Thyroid gland (tissue), 4 donors: Measurements from ENCODE around the gene TXLNA. TPM values are rescaled to one million over a fixed set of nuclear protein-coding genes. Genes with fewer than 3 reads are reported as not detected.
A peak's percentile ranks its signal among the peaks of the same experiment; 100 is the strongest.

Experiments
- DNase-seq, 2 donors: peaks; one replicate each; pipeline ENCODE4 v3.0.0-alpha.2; 2019
- H3K27ac ChIP-seq, 3 donors: fragments of 200-600 bp; sonication (generic); 1 replicate in 2 of 3; 2 replicates in 1 of 3; pipeline ENCODE4 v1.5.1; 2016 to 2019; ENCODE audit warnings: mild to moderate bottlenecking in 1 of 3, moderate library complexity in 1 of 3
- H3K27me3 ChIP-seq: fragments of 200-600 bp; sonication (generic); one replicate; pipeline ENCODE4 v1.5.1; 2019
- H3K36me3 ChIP-seq, 2 donors: fragments of 200-600 bp; sonication (generic); one replicate each; pipeline ENCODE4 v1.5.1; 2016 to 2019
- H3K4me1 ChIP-seq, 2 donors: fragments of 200-600 bp; sonication (generic); one replicate each; pipeline ENCODE4 v1.5.1; 2017 to 2019
- H3K4me3 ChIP-seq, 3 donors: fragments of 200-600 bp; sonication (generic); replicated peaks in 1 of 3; 1 replicate in 2 of 3; 2 replicates in 1 of 3; pipeline ENCODE4 v1.5.1; 2016; ENCODE audit warnings: mild to moderate bottlenecking in 1 of 3
- H3K9me3 ChIP-seq: fragments of 200-600 bp; sonication (generic); one replicate; pipeline ENCODE4 v1.5.1; 2017
- POLR2A ChIP-seq, 2 donors: fragments of 450-650 bp; IDR thresholded peaks; one replicate each; pipeline ENCODE4 v1.6.1; 2017; ENCODE audit warnings: antibody characterized with exemption in 2 of 2, mild to moderate bottlenecking in 2 of 2, moderate library complexity in 1 of 2
- WGBS, 2 donors: methylation state at CpG; one replicate each; pipeline ENCODE4 v1.1.5; 2017; 5-methylcytosine and 5-hydroxymethylcytosine counted together
- intact Hi-C: fragments of 100-400 bp; cut with DNase I; formaldehyde crosslinking; loops from one replicate; pipeline ENCODE4 v1.15.1; 2023
- total RNA-seq, 4 donors: library from RNA; depleted of rRNA; stranded (reverse); fragments of >200 nt; gene quantifications; one replicate each; pipeline ENCODE4 v1.2.3, GENCODE V29; 2016
- TF ChIP-seq, protein P1 (sequence below), 6 experiments: fragments of 200-600 bp in 3 of 6; fragments of 450-650 bp in 3 of 6; sonication (generic) in 3 of 6; IDR thresholded peaks; one replicate each; pipeline ENCODE4 v1.5.1; 2016 to 2019; ENCODE audit warnings: antibody characterized with exemption in 6 of 6, mild to moderate bottlenecking in 2 of 6, inconsistent platforms in 1 of 6, moderate library complexity in 1 of 6

Gene TXLNA
- total RNA-seq, 4 donors from 2014 or later, result 47.7 to 69.4 (median 60.6) TPM

DNA sequence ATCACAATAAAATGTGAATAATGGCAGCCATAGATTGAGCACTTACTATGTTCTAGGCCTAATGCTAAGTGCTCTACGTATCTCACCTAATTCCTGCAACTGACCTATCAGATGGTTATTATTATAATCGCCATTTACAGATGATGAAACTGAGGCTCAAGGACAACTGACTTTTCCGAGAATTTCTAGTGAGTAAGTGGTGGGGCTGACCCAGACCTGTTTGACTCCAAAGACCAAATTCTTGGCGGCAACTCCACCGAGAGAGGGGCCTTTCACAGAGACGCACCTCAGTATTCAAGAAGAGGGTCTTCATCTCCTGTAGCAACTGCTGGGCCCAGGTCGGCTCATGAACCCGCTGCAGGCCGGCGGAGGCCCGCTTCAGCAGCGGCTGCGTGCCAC lies 42.1 kb downstream of the TXLNA start:
- H3K4me1 ChIP-seq, result peaks cover 27 to 36% of the 10 kb centered on the region in 2 donors
- H3K27ac ChIP-seq, result peak overlapping the region; percentile 57 to 89 (median 84)
- H3K36me3 ChIP-seq, result peaks cover 28 to 31% of the 10 kb centered on the region in 2 donors
- WGBS, 2 donors, result 5 to 22% methylated on average over 5 to 13 of the region's 13 CpGs
- intact Hi-C loops, result loop anchor here (10.0 kb wide), 1 partner anchor 173 kb away; the partner anchor contains the start of gene BSDC1
- DNase-seq, result no peak
- H3K4me3 ChIP-seq, result peak overlapping the region; percentile 61 to 99 (median 90)
- H3K9me3 ChIP-seq, result no peaks in the 10 kb centered on the region
- TF ChIP-seq POLR2A (IDR thresholded peaks at IDR 0.05), result no peak
- TF ChIP-seq, protein P1, sequence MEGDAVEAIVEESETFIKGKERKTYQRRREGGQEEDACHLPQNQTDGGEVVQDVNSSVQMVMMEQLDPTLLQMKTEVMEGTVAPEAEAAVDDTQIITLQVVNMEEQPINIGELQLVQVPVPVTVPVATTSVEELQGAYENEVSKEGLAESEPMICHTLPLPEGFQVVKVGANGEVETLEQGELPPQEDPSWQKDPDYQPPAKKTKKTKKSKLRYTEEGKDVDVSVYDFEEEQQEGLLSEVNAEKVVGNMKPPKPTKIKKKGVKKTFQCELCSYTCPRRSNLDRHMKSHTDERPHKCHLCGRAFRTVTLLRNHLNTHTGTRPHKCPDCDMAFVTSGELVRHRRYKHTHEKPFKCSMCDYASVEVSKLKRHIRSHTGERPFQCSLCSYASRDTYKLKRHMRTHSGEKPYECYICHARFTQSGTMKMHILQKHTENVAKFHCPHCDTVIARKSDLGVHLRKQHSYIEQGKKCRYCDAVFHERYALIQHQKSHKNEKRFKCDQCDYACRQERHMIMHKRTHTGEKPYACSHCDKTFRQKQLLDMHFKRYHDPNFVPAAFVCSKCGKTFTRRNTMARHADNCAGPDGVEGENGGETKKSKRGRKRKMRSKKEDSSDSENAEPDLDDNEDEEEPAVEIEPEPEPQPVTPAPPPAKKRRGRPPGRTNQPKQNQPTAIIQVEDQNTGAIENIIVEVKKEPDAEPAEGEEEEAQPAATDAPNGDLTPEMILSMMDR (IDR thresholded peaks at IDR 0.05), result no peak
- H3K27me3 ChIP-seq, result no peaks in the 10 kb centered on the region

DNA sequence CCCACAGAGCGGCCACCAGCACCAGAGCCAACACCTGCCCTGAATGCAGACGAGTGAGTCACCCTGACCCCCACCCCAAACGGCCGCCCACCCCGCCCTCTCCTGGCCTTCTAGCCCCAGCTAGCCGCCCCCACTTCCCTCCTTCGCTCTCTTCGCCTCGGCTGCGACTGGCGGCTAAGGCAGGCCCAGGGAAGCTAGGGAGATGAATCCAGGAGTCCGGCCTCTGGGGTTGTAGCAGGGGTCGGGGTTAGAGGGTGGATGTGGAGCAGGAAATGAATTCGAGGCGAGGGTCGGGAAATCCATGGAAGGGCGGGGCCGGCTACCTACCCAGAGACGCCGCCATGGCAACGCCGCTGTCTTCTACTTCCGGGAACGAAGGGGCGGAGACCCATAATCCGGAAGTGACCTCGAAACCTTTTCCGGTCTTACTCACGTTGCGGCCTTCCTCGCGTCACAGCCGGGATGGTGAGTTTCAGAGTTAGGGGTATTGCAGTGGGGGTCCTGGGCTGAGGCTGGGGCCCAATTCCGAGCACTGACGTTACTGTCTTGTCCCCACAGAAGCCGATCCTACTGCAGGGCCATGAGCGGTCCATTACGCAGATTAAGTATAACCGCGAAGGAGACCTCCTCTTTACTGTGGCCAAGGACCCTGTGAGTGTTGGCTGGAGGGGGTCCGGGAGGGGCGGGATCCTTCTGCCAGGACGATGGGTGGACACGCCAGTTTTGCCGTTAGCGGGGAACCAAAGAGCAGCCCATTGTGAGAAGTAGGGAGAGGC lies 42.7 kb downstream of the TXLNA start, which contains the start of the genes EIF3I and TMEM234:
EIF3I (plus strand) TSS at position 428 of the 776 bp plus-strand sequence; CDS start at position 463, 35 bp downstream.
TMEM234 (minus strand) TSS at position 374 of the 776 bp plus-strand sequence; CDS start at position 343, 31 bp downstream.
- H3K27me3 ChIP-seq, result no peaks in the 10 kb centered on the region
- peak; percentile 93 for DNase-seq
- TF ChIP-seq POLR2A (IDR thresholded peaks at IDR 0.05), result peak in 1 of 2 donors; percentile 75
- TF ChIP-seq, protein P1 (IDR thresholded peaks at IDR 0.05), result no peak
- H3K9me3 ChIP-seq, result no peaks in the 10 kb centered on the region
- peak within 1 kb of the TSS; percentile 61 to 99 (median 90) for H3K4me3 ChIP-seq
- H3K36me3 ChIP-seq, result peaks cover 25 to 26% of the 10 kb centered on the region in 2 donors
- H3K27ac ChIP-seq, result peak within 1 kb of the TSS; percentile 77 to 89 (median 84)
- WGBS, 2 donors, result 0 to 2% methylated on average over 33 to 42 of the region's 46 CpGs
- intact Hi-C loops, result loop anchor here (10.0 kb wide), 1 partner anchor 173 kb away; the partner anchor contains the start of gene BSDC1
- H3K4me1 ChIP-seq, result peaks cover 27 to 36% of the 10 kb centered on the region in 2 donors

DNA sequence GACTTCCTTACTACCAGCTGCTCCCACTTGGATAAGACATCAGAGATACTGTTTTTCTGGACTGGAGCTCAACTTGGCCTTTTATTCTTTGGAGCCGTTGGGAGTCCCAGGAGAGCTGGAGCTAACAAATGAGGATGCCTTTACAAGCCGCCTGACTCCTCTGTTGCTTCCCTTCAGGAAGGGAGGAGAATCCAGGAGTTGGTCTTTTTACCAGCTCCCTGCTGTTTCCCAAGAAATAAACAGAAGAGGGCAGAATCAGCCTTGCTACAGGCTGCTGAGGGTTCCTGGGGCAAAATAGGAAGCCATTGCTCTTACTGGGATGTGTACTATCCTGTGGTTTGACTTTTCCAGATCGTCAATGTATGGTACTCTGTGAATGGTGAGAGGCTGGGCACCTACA lies 44.2 kb downstream of the TXLNA start:
- H3K9me3 ChIP-seq, result no peaks in the 10 kb centered on the region
- 75 to 76% methylated on average over 3 of the region's 3 CpGs for WGBS, 2 donors
- DNase-seq, result no peak
- H3K4me3 ChIP-seq, result peak overlapping the region in 1 of 3 donors; percentile 99
- peaks cover 37 to 40% of the 10 kb centered on the region in 2 donors for H3K36me3 ChIP-seq
- peaks cover 27 to 36% of the 10 kb centered on the region in 2 donors for H3K4me1 ChIP-seq
- intact Hi-C loops, result loop anchor here (10.0 kb wide), 1 partner anchor 171 kb away; the partner anchor contains the start of gene BSDC1
- TF ChIP-seq, protein P1 (IDR thresholded peaks at IDR 0.05), result no peak
- no peak for TF ChIP-seq POLR2A (IDR thresholded peaks at IDR 0.05)
- H3K27ac ChIP-seq, result peak overlapping the region in 2 of 3 donors; percentile 77 to 84
- no peaks in the 10 kb centered on the region for H3K27me3 ChIP-seq

DNA sequence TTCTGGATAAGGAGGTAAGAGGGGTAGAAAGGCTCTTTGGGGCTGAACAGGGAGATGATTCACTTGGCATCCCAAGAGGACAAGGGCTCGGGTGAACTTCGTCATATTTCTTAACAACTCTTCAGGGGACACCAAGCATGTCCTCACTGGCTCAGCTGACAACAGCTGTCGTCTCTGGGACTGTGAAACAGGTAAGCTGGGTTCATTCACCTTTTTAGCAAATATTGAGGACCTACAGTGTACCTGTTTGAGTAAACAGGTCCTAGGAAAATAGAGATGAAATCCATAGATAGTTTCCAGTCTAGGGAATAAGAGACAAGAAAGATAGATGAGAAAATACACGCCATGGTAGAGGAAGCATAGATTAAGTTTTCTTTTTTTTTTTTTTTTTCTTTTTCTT lies 44.8 kb downstream of the TXLNA start:
- peaks cover 43 to 46% of the 10 kb centered on the region in 2 donors for H3K36me3 ChIP-seq
- no peak for TF ChIP-seq POLR2A (IDR thresholded peaks at IDR 0.05)
- no peak overlapping the region for H3K4me3 ChIP-seq
- intact Hi-C loops, result loop anchor here (10.0 kb wide), 1 partner anchor 171 kb away; the partner anchor contains the start of gene BSDC1
- DNase-seq, result no peak
- no peak overlapping the region for H3K27ac ChIP-seq
- peaks cover 27 to 36% of the 10 kb centered on the region in 2 donors for H3K4me1 ChIP-seq
- H3K9me3 ChIP-seq, result no peaks in the 10 kb centered on the region
- WGBS, 2 donors, result 88 to 89% methylated on average over 4 of the region's 4 CpGs
- H3K27me3 ChIP-seq, result no peaks in the 10 kb centered on the region

DNA sequence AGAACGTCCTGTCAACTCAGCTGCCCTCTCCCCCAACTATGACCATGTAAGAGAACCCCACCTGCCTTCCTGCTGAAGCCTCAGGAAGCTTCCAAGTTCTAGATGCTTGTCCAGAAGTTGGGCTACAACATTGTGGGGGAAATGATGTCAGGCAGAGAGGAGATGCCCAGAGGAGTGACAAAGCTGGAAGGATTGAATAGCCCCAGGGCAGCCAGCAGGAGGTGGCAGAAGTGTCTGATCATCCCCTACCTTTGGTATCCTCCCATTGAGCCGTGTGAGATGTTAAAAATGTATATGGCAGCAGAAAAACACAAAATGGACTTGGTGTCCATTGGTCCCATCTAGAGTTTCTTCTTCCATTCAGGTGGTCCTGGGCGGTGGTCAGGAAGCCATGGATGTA lies 49.3 kb downstream of the TXLNA start:
- DNase-seq, result no peak
- H3K27me3 ChIP-seq, result no peaks in the 10 kb centered on the region
- TF ChIP-seq, protein P1 (IDR thresholded peaks at IDR 0.05), result no peak
- TF ChIP-seq POLR2A (IDR thresholded peaks at IDR 0.05), result no peak
- peaks cover under 1 to 5% of the 10 kb centered on the region in 2 donors for H3K4me1 ChIP-seq
- H3K4me3 ChIP-seq, result no peak overlapping the region
- 86% methylated on average over 3 of the region's 3 CpGs for WGBS, 2 donors
- H3K27ac ChIP-seq, result no peak overlapping the region
- no peaks in the 10 kb centered on the region for H3K9me3 ChIP-seq
- peaks cover 69 to 74% of the 10 kb centered on the region in 2 donors for H3K36me3 ChIP-seq
- intact Hi-C loops, result loop anchor here (10.0 kb wide), 1 partner anchor 166 kb away; the partner anchor contains the start of gene BSDC1
